Loucy (cell line): ENCODE data around the gene NDST3.

Experiments used
- H2AFZ ChIP-seq: fragments of 200-600 bp; sonication (generic); 2 replicates; pipeline ENCODE4 v1.6.0; 2016; ENCODE audit warnings: antibody characterized with exemption, mild to moderate bottlenecking, low read length, moderate library complexity
- H3F3A ChIP-seq: fragments of 200-600 bp; 2 replicates; pipeline ENCODE4 v1.6.0; 2016; ENCODE audit warnings: antibody characterized with exemption, low read depth, mild to moderate bottlenecking
- H3K27me3 ChIP-seq: fragments of 200-600 bp; sonication (generic); 2 replicates; pipeline ENCODE4 v1.6.1; 2014; ENCODE audit warnings: low read length, mild to moderate bottlenecking; ENCODE audit not compliant: insufficient read depth, poor library complexity, severe bottlenecking
- H3K36me3 ChIP-seq: fragments of 200-600 bp; sonication (generic); 2 replicates; pipeline ENCODE4 v1.6.1; 2016; ENCODE audit warnings: low read length; ENCODE audit not compliant: insufficient read depth
- H3K4me1 ChIP-seq: fragments of 200-600 bp; sonication (generic); 2 replicates; pipeline ENCODE4 v1.5.1; 2014; ENCODE audit warnings: low read length, mild to moderate bottlenecking; ENCODE audit not compliant: insufficient read depth, poor library complexity, severe bottlenecking
- H3K4me2 ChIP-seq: fragments of 200-600 bp; sonication (generic); 2 replicates; pipeline ENCODE4 v1.6.0; 2014; ENCODE audit warnings: antibody characterized with exemption, low read length, low read depth, mild to moderate bottlenecking; ENCODE audit not compliant: poor library complexity, severe bottlenecking
- H3K4me3 ChIP-seq: fragments of 200-600 bp; sonication (generic); 2 replicates; pipeline ENCODE4 v1.5.1; 2014; ENCODE audit warnings: low read length, mild to moderate bottlenecking, mixed read lengths; ENCODE audit not compliant: poor library complexity, severe bottlenecking
- H3K79me2 ChIP-seq: fragments of 200-600 bp; sonication (generic); 2 replicates; pipeline ENCODE4 v1.6.1; 2014; ENCODE audit warnings: low read length; ENCODE audit not compliant: insufficient read depth
- H3K9ac ChIP-seq: fragments of 200-600 bp; sonication (generic); 2 replicates; pipeline ENCODE4 v1.6.0; 2014; ENCODE audit warnings: mild to moderate bottlenecking, low read depth, low read length, moderate library complexity; ENCODE audit not compliant: poor library complexity, severe bottlenecking
- H3K9me2 ChIP-seq: fragments of 200-600 bp; sonication (generic); replicated peaks from 2 replicates; pipeline ENCODE4 v1.6.1; 2016; ENCODE audit warnings: low read depth, low read length, mixed read lengths
- H3K9me3 ChIP-seq: fragments of 200-600 bp; sonication (generic); 2 replicates; pipeline ENCODE4 v1.6.1; 2014; ENCODE audit warnings: mild to moderate bottlenecking, antibody characterized with exemption, low read length, low read depth; ENCODE audit not compliant: insufficient read depth
- H4K20me1 ChIP-seq: fragments of 200-600 bp; sonication (generic); 2 replicates; pipeline ENCODE4 v1.6.0; 2014; ENCODE audit warnings: antibody characterized with exemption, low read length, mild to moderate bottlenecking; ENCODE audit not compliant: insufficient read depth, poor library complexity, severe bottlenecking
- CTCF ChIP-seq: fragments of 200-600 bp; sonication (generic); conservative IDR thresholded peaks from 2 replicates; pipeline ENCODE4 v1.5.1; 2014; ENCODE audit warnings: mild to moderate bottlenecking, antibody characterized with exemption, low read length
- EZH2phosphoT487 ChIP-seq: fragments of 200-600 bp; IDR thresholded peaks from 2 replicates; pipeline ENCODE4 v1.6.1; 2018; ENCODE audit warnings: antibody characterized with exemption, mild to moderate bottlenecking, moderate library complexity, borderline replicate concordance

The NDST3 gene

GRCh38 chr4:118284169-118284568 lies 249.9 kb downstream of the NDST3 start:
- Histone ChIP-seq H3K27me3 (no peaks in the 10 kb centered on the region), H3F3A (0 out of 2 replicates have a peak, but pooled peaks cover 3% of the 10 kb centered on the region), H3K4me2 (no peak overlapping the region), H3K79me2 (peaks cover 28% of the 10 kb centered on the region), H3K36me3 (peaks cover 8% of the 10 kb centered on the region; the same call in 1 of the 2 replicates), H3K4me3 (no peak overlapping the region), H3K9me2 (no peaks in the 10 kb centered on the region), H3K4me1 (peaks cover 21% of the 10 kb centered on the region), H3K9me3 (no peaks in the 10 kb centered on the region), H3K9ac (no peak overlapping the region), H2AFZ (no peak overlapping the region), H4K20me1 (peaks cover 31% of the 10 kb centered on the region)
- no peak for TF ChIP-seq CTCF
- TF ChIP-seq EZH2phosphoT487: no peak

GRCh38 chr4:118285931-118286330 lies 251.6 kb downstream of the NDST3 start:
- H3K36me3 ChIP-seq: peaks cover 8% of the 10 kb centered on the region; the same call in 1 of the 2 replicates
- H3K4me1 ChIP-seq: peaks cover 7% of the 10 kb centered on the region
- H3K9me3 ChIP-seq: no peaks in the 10 kb centered on the region
- no peak overlapping the region for H2AFZ ChIP-seq
- H3K9ac ChIP-seq: no peak overlapping the region
- no peaks in the 10 kb centered on the region for H3K27me3 ChIP-seq
- peaks cover 13% of the 10 kb centered on the region for H4K20me1 ChIP-seq
- no peaks in the 10 kb centered on the region for H3K9me2 ChIP-seq
- no peak overlapping the region for H3K4me3 ChIP-seq
- peaks cover 10% of the 10 kb centered on the region for H3K79me2 ChIP-seq
- H3F3A ChIP-seq: 0 out of 2 replicates have a peak, but pooled peaks cover 3% of the 10 kb centered on the region
- TF ChIP-seq EZH2phosphoT487 (no peak), CTCF (no peak)
- no peak overlapping the region for H3K4me2 ChIP-seq

GRCh38 chr4:118286685-118287084 lies 252.4 kb downstream of the NDST3 start:
- H3K79me2 ChIP-seq: peaks cover 3% of the 10 kb centered on the region
- H3K9me3 ChIP-seq: no peaks in the 10 kb centered on the region
- H3K9ac ChIP-seq: no peak overlapping the region
- H3K27me3 ChIP-seq: no peaks in the 10 kb centered on the region
- H4K20me1 ChIP-seq: peaks cover 6% of the 10 kb centered on the region
- TF ChIP-seq EZH2phosphoT487 (no peak), CTCF (no peak)
- no peak overlapping the region for H3K4me2 ChIP-seq
- no peak overlapping the region for H2AFZ ChIP-seq
- H3K4me3 ChIP-seq: no peak overlapping the region
- H3F3A ChIP-seq: 0 out of 2 replicates have a peak, but pooled peaks cover 3% of the 10 kb centered on the region
- no peaks in the 10 kb centered on the region for H3K9me2 ChIP-seq
- H3K36me3 ChIP-seq: peaks cover 4% of the 10 kb centered on the region; the same call in 1 of the 2 replicates
- H3K4me1 ChIP-seq: no peaks in the 10 kb centered on the region
